GM12878 (cell line): ENCODE measurements around the gene NOM1. TPM values are rescaled to one million over a fixed set of nuclear protein-coding genes. Genes with fewer than 3 reads are reported as not detected.

Experiments
- ATAC-seq: fragments of 200-7000 bp; cut with Tn5 transposase; 3 replicates; pipeline ENCODE4 v1.9.1; 2020; ENCODE audit warnings: mild to moderate bottlenecking, moderate library complexity
- Bru-seq: library from RNA; stranded (reverse); fragments of 400-500 nt; gene quantifications from one replicate; lab custom pipeline; 2021; lab: Mats Ljungman, UMichigan
- BruChase-seq, 2 experiments: library from RNA; stranded (reverse); fragments of 400-500 nt; gene quantifications; one replicate each; lab custom pipeline; 2021; lab: Mats Ljungman, UMichigan
- BruUV-seq: library from RNA; stranded (reverse); fragments of 400-500 nt; replicated peaks from 2 replicates; lab custom pipeline; 2021; lab: Mats Ljungman, UMichigan
- CTCF ChIA-PET: fragments of 300-600 bp; sonication (Branson Sonifier 250); formaldehyde crosslinking; extraction: SDS; loops from one replicate; lab custom pipeline; 2021; ENCODE audit warnings: inconsistent platforms; lab: Yijun Ruan, JAX
- POLR2A ChIA-PET: fragments of 350-600 bp; formaldehyde crosslinking; extraction: SDS; loops from one replicate; lab custom pipeline; 2021; ENCODE audit warnings: inconsistent platforms; lab: Charles Lee
- RAD21 ChIA-PET: fragments of 300-600 bp; sonication (Branson Sonifier 250); formaldehyde crosslinking; loops from one replicate; lab custom pipeline; 2023; ENCODE audit warnings: antibody characterized with exemption; ENCODE audit not compliant: unreplicated experiment; lab: Charles Lee
- SMC1A ChIA-PET: fragments of 300-600 bp; sonication (Branson Sonifier 250); formaldehyde crosslinking; loops from one replicate; lab custom pipeline; 2023; ENCODE audit not compliant: unreplicated experiment, uncharacterized antibody; lab: Charles Lee
- DNase-seq: peaks from one replicate; pipeline ENCODE4 v3.0.0-alpha.2; 2011; ENCODE audit warnings: low read depth, low spot score
- FAIRE-seq: peaks from 3 replicates; lab custom pipeline; 2011; peaks lifted over from hg19 to GRCh38; lab: Jason Lieb, UNC
- H2AFZ ChIP-seq: 2 replicates; pipeline ENCODE4 v1.6.0; 2011; ENCODE audit warnings: low read depth, low read length, control low read depth; ENCODE audit not compliant: control insufficient read depth
- H3K27ac ChIP-seq: 2 replicates; pipeline ENCODE4 v1.5.1; 2011; ENCODE audit warnings: control low read depth; ENCODE audit not compliant: control insufficient read depth, insufficient read depth
- H3K27me3 ChIP-seq, 2 experiments: replicated peaks in 1 of 2; 2 replicates each; pipeline versions ENCODE4 v1.6.0 to v1.6.1; 2011; ENCODE audit warnings: low read length in 1 of 2; ENCODE audit not compliant: control insufficient read depth in 2 of 2, insufficient read depth in 2 of 2
- H3K36me3 ChIP-seq, 2 experiments: 2 replicates each; pipeline ENCODE4 v1.5.1; 2011; ENCODE audit warnings: low read length in 1 of 2; ENCODE audit not compliant: control insufficient read depth in 2 of 2, insufficient read depth in 2 of 2
- H3K4me1 ChIP-seq: 2 replicates; pipeline ENCODE4 v1.6.1; 2011; ENCODE audit warnings: mild to moderate bottlenecking, low read length, moderate library complexity, mixed read lengths; ENCODE audit not compliant: control insufficient read depth, insufficient read depth
- H3K4me2 ChIP-seq: 2 replicates; pipeline ENCODE4 v1.6.0; 2011; ENCODE audit warnings: control low read depth; ENCODE audit not compliant: control insufficient read depth, insufficient read depth
- H3K4me3 ChIP-seq: fragments of 200-600 bp; sonication (generic); 2 replicates; pipeline ENCODE4 v1.5.1; 2016
- H3K79me2 ChIP-seq: 2 replicates; pipeline ENCODE4 v1.6.0; 2011; ENCODE audit warnings: low read length; ENCODE audit not compliant: control insufficient read depth, insufficient read depth
- H3K9ac ChIP-seq: 2 replicates; pipeline ENCODE4 v1.8.0; 2011; ENCODE audit warnings: low read length, control low read depth, mixed read lengths; ENCODE audit not compliant: control insufficient read depth, insufficient read depth
- H3K9me3 ChIP-seq: replicated peaks from 3 replicates; pipeline ENCODE4 v1.5.1; 2011; ENCODE audit warnings: mild to moderate bottlenecking, low read length; ENCODE audit not compliant: control insufficient read depth, insufficient read depth
- H4K20me1 ChIP-seq: 2 replicates; pipeline ENCODE4 v1.6.0; 2011; ENCODE audit not compliant: control insufficient read depth, insufficient read depth
- CBFB ChIP-seq: IDR thresholded peaks from 2 replicates; pipeline ENCODE4 v1.6.1; 2016; ENCODE audit warnings: antibody characterized with exemption, low read depth
- CTCF ChIP-seq, 3 experiments: IDR thresholded peaks in 2 of 3; conservative IDR thresholded peaks in 1 of 3; 2 replicates each; pipeline ENCODE4 v1.5.1; 2011; ENCODE audit warnings: low read depth in 3 of 3, low read length in 3 of 3, mild to moderate bottlenecking in 3 of 3, control low read depth in 2 of 3, moderate library complexity in 2 of 3, inconsistent platforms in 1 of 3, mixed read lengths in 1 of 3; ENCODE audit not compliant: control insufficient read depth in 2 of 3, insufficient read depth in 1 of 3; ENCODE audit errors: extremely low read depth in 1 of 3
- EZH2 ChIP-seq: IDR thresholded peaks from 2 replicates; pipeline ENCODE4 v1.6.1; 2012; ENCODE audit warnings: low read depth, mild to moderate bottlenecking, control low read depth, inconsistent platforms, low read length, borderline replicate concordance; ENCODE audit not compliant: control insufficient read depth
- FOXK2 ChIP-seq: fragments of 450-650 bp; IDR thresholded peaks from 2 replicates; pipeline ENCODE4 v1.6.1; 2017; ENCODE audit warnings: mild to moderate bottlenecking, moderate library complexity
- MTA3 ChIP-seq: IDR thresholded peaks from 2 replicates; pipeline ENCODE4 v1.6.1; 2012; ENCODE audit warnings: low read length, inconsistent platforms, borderline replicate concordance
- SMC3 ChIP-seq: IDR thresholded peaks from 2 replicates; pipeline ENCODE4 v1.6.1; 2011; ENCODE audit warnings: low read length, improper control_type of control experiment, borderline replicate concordance
- SREBF2 ChIP-seq: IDR thresholded peaks from 2 replicates; pipeline ENCODE4 v1.6.1; 2012; ENCODE audit warnings: mild to moderate bottlenecking, low read length
- TCF3 ChIP-seq: IDR thresholded peaks from 2 replicates; pipeline ENCODE4 v1.6.1; 2012; ENCODE audit warnings: low read depth, mild to moderate bottlenecking, low read length, borderline replicate concordance; ENCODE audit not compliant: insufficient read depth
- ZNF622 ChIP-seq: fragments of 450-650 bp; IDR thresholded peaks from 2 replicates; pipeline ENCODE4 v1.6.1; 2017; ENCODE audit warnings: mild to moderate bottlenecking, inconsistent platforms
- WGBS: methylation state at CpG from one replicate; pipeline ENCODE4 v1.1.6; 2016; ENCODE audit warnings: low lambda C conversion rate; ENCODE audit not compliant: insufficient replicate concordance, insufficient coverage; ENCODE audit errors: missing lambda C conversion rate; 5-methylcytosine and 5-hydroxymethylcytosine counted together
- in situ Hi-C: fragments of 300-500 bp; cut with MboI; formaldehyde crosslinking; loops from 9 replicates; pipeline ENCODE4 v1.14.3; 2018; ENCODE audit warnings: mixed read lengths
- intact Hi-C: fragments of 100-400 bp; cut with micrococcal nuclease; formaldehyde crosslinking; loops from one replicate; pipeline ENCODE4 v1.14.2; 2022; ENCODE audit not compliant: unreplicated experiment
- long read RNA-seq, 2 experiments: library from polyadenylated mRNA; unstranded; transcript quantifications; one replicate each; pipeline ENCODE4 v2.0.0, GENCODE V29; 2019 to 2020
- polyA minus RNA-seq, 3 experiments: library from RNA; depleted of rRNA, polyadenylated mRNA; stranded (reverse); fragments of >200 nt; gene quantifications; 2 replicates each; pipeline ENCODE4 v1.2.3, GENCODE V29; 2011
- polyA plus RNA-seq, 11 experiments: library from polyadenylated mRNA; depleted of rRNA in 4 of 11; unstranded in 6 of 11; stranded (reverse) in 5 of 11; fragments of >200 nt; fragmentation: Nextera tagmentation in 4 of 11; fragmentation: Illumina TruSeq in 1 of 11; extraction: Ambion mirVana in 4 of 11; extraction: Trizol in 1 of 11; gene quantifications; 1 replicate in 1 of 11; 2 replicates in 10 of 11; pipeline versions ENCODE4 v1.2.1 to v1.2.3, GENCODE V29; 2011 to 2016; ENCODE audit warnings: inconsistent platforms in 2 of 11, missing spikeins in 2 of 11, low read depth in 1 of 11
- total RNA-seq, 4 experiments: library from RNA; depleted of rRNA in 3 of 4; stranded (reverse); fragments of >200 nt in 3 of 4; fragmentation: Illumina TruSeq in 1 of 4; extraction: Trizol in 1 of 4; gene quantifications; 2 replicates each; pipeline versions ENCODE4 v1.2.1 to v1.2.3, GENCODE V29; 2013 to 2021

NOM1 gene, protein sequence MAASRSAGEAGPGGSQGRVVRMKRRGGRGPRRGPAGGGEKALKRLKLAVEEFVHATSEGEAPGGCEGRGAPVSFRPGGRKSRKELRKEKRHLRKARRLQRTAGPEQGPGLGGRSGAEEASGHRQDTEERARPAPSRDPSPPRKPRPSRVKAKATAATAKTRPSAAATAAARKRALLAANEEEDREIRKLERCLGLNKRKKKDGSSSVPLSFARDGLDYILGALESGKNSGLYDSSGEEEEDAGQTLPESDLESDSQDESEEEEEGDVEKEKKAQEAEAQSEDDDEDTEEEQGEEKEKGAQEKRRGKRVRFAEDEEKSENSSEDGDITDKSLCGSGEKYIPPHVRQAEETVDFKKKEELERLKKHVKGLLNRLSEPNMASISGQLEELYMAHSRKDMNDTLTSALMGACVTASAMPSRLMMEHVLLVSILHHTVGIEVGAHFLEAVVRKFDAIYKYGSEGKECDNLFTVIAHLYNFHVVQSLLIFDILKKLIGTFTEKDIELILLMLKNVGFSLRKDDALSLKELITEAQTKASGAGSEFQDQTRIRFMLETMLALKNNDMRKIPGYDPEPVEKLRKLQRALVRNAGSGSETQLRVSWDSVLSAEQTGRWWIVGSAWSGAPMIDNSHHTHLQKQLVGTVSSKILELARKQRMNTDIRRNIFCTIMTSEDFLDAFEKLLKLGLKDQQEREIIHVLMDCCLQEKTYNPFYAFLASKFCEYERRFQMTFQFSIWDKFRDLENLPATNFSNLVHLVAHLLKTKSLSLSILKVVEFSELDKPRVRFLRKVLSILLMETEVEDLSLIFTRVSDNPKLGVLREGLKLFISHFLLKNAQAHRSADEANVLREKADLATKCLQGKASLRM
- total RNA-seq (2013; cell fraction: nucleolus; rRNA removed) = 77.9 and 79.1 TPM in 2 replicates
- total RNA-seq (2014; rRNA removed) (17.6 and 19.0 TPM in 2 replicates), total RNA-seq (2014; rRNA removed; fragmentation: Illumina TruSeq; extraction: Trizol) (13.1 and 18.1 TPM in 2 replicates), total RNA-seq (2021) (18.3 and 20.1 TPM in 2 replicates), polyA plus RNA-seq (2011; rRNA removed) (15.7 and 18.0 TPM in 2 replicates), polyA plus RNA-seq (2014; fragmentation: Illumina TruSeq; extraction: Trizol) (18.2 and 21.6 TPM in 2 replicates), polyA plus RNA-seq (2014; fragmentation: Nextera tagmentation; extraction: Ambion mirVana) (1 to 10 TPM; 2.9 to 4.2 TPM), polyA plus RNA-seq (2014; rRNA removed) (20.8 and 21.3 TPM in 2 replicates), polyA plus RNA-seq (2016; fragmentation: Nextera tagmentation; extraction: Ambion mirVana) (10 to 100 TPM; 12.7 to 13.9 TPM), polyA minus RNA-seq (2011; rRNA and poly(A)+ RNA removed) (18.7 and 20.2 TPM in 2 replicates), Bru-seq, nascent RNA (percentile 81 among the genes with signal in this experiment), BruChase-seq, experiment 1, labeled RNA remaining after a 6-hour chase (percentile 87 among the genes with signal in this experiment), BruChase-seq, experiment 2, labeled RNA remaining after a 2-hour chase (percentile 87 among the genes with signal in this experiment)
- polyA plus RNA-seq (2011; ENCODE audit: low read depth) = 8.6 TPM
- polyA plus RNA-seq (2011; cell fraction: cytosol; rRNA removed) = 12.9 and 14.4 TPM in 2 replicates
- 31.6 and 44.3 TPM in 2 replicates for polyA plus RNA-seq (2011; cell fraction: nucleus; rRNA removed)
- 11.9 and 14.8 TPM in 2 replicates for polyA plus RNA-seq (2012)
- 12.0 and 14.8 TPM in 2 replicates for polyA minus RNA-seq (2011; cell fraction: cytosol; rRNA and poly(A)+ RNA removed)
- polyA minus RNA-seq (2011; cell fraction: nucleus; rRNA and poly(A)+ RNA removed) = 18.6 and 34.3 TPM in 2 replicates
- long read RNA-seq, experiment 1, full-length matches to known transcripts = 2 of 9 reads
- long read RNA-seq, experiment 1, partial matches to known transcripts = 5 of 9 reads
- long read RNA-seq, experiment 1, other reads (novel, unspliced or antisense) = 2 of 9 reads
- long read RNA-seq, experiment 2, full-length matches to known transcripts = 1 of 5 reads
- long read RNA-seq, experiment 2, partial matches to known transcripts = 3 of 5 reads
- long read RNA-seq, experiment 2, other reads (novel, unspliced or antisense) = 1 of 5 reads

DNA sequence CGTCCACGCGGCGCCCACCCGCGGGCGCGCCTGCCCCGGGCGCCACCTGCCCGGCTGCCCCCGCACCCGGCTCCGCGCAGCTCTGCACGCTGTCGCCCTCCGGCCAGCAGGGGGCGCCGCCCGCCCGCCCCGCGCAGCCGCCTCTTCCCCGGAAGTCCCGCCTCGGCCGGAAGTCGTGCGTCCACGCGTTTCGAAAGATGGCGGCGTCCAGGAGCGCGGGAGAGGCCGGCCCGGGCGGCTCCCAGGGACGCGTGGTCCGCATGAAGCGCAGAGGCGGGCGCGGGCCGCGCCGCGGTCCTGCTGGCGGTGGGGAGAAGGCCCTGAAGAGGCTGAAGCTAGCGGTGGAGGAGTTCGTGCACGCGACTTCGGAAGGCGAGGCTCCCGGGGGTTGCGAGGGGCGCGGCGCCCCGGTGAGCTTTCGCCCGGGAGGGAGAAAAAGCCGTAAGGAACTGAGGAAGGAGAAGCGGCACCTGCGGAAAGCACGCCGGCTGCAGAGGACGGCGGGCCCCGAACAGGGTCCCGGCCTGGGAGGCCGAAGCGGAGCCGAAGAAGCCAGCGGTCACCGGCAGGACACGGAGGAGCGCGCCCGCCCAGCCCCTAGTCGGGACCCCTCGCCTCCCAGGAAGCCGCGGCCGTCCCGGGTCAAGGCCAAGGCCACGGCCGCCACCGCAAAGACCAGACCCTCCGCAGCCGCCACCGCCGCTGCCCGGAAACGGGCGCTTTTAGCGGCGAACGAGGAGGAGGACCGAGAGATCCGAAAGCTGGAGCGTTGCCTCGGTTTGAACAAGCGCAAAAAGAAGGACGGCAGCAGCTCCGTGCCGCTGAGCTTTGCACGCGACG lies at the start of gene NOM1:
NOM1 (plus strand) TSS at position 172 of the 840 bp plus-strand sequence; CDS start at position 198, 26 bp downstream.
- POLR2A ChIA-PET = interaction anchor here (0.6 to 1.7 kb wide), 3 partner anchors 56 to 394 kb away, joined by 3 to 4 read pairs (median 3); partner anchors contain the start of gene LMBR1
- intact Hi-C loops = loop anchor here (5.0 kb wide), 1 partner anchor 42 kb away; no protein-coding TSS in a partner anchor
- RAD21 ChIA-PET = interaction anchor here (0.8 to 1.5 kb wide), 2 partner anchors 45 to 64 kb away, joined by 3 to 6 read pairs; no protein-coding TSS in a partner anchor
- H3K36me3 ChIP-seq = peaks cover 5 to 11% of the 10 kb centered on the region in 2 experiments
- H2AFZ ChIP-seq = peak within 1 kb of the TSS; percentile 85
- SMC1A ChIA-PET = interaction anchor here (0.6 to 2.5 kb wide), 7 partner anchors 23 to 439 kb away, joined by 3 to 6 read pairs (median 3); partner anchors contain the start of gene LMBR1
- DNase-seq (peak; percentile 20), ATAC-seq (peak; percentile 93), FAIRE-seq (no peak)
- BruUV-seq = no TSS peak
- no peaks in the 10 kb centered on the region; a peak in 1 of 4 replicates for H3K27me3 ChIP-seq
- no peaks in the 10 kb centered on the region for H3K9me3 ChIP-seq
- H4K20me1 ChIP-seq = no peaks in the 10 kb centered on the region
- peaks cover 2% of the 10 kb centered on the region; the same call in 1 of the 2 replicates for H3K4me1 ChIP-seq
- H3K27ac ChIP-seq = peak within 1 kb of the TSS; percentile 74
- WGBS = under 1% methylated on average over 86 of the region's 115 CpGs
- peak within 1 kb of the TSS; percentile 83 for H3K9ac ChIP-seq
- in situ Hi-C loops = no loop called here
- peaks cover 37% of the 10 kb centered on the region for H3K79me2 ChIP-seq
- CTCF ChIA-PET = interaction anchor here (0.6 to 2.2 kb wide), 17 partner anchors 17 to 390 kb away, joined by 3 to 11 read pairs (median 3); partner anchors contain the start of genes LMBR1 and MNX1
- peak within 1 kb of the TSS; percentile 91 for H3K4me3 ChIP-seq
- peak within 1 kb of the TSS; percentile 93 for H3K4me2 ChIP-seq
- no peak for TF ChIP-seq CBFB
- no peak for TF ChIP-seq EZH2
- no peak for TF ChIP-seq MTA3
- TF ChIP-seq ZNF622 = no peak
- TF ChIP-seq SREBF2 = peak; percentile 37; the same call in 1 of the 2 replicates
- peak; percentile 70 to 82 (median 72); a peak in 5 of 6 replicates for TF ChIP-seq CTCF (IDR thresholded peaks at IDR 0.05 in 2 of 3, conservative IDR thresholded peaks at IDR 0.05 in 1 of 3; ENCODE audit: control insufficient read depth in 2 of 3, extremely low read depth in 1 of 3, insufficient read depth in 1 of 3, low read depth in 3 of 3, low read length in 3 of 3)
- peak; percentile 75 for TF ChIP-seq TCF3
- no peak for TF ChIP-seq FOXK2
- peak; percentile 23; the same call in 1 of the 2 replicates for TF ChIP-seq SMC3
